NCI-H748 (cell line): ENCODE measurements around the gene HHAT.
A peak's percentile ranks its signal among the peaks of the same experiment; 100 is the strongest.

ENCODE experiments used
- DNase-seq: peaks from one replicate; lab custom pipeline; 2025; ENCODE audit not compliant: unreplicated experiment; lab: John Stamatoyannopoulos, UW

HHAT gene

DNA sequence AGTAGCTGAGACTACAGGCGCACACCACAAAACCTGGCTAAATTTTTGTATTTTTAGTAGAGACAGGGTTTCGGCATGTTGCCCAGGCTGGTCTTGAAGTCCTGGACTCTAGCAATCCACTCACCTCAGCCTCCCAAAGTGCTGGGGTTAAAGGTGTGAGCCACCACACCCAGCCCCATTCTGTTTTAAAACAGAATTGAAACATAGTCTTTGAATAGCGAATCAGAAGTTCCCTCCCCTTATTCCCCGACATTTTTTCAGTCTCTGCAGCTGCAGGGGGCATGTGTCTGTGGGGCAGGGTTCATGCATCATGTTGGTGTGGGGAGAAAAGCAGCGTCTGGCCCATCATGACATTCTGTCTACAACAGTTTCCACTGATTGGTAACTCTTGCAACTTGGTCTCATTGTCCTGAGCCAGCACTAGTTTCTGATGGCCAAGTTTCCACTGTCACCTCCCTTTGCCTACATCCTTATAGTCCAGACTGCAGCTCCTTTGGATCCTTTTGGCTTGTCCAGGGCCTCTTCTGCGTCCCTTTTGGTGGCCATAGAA, 15.6 kb upstream of the HHAT start:
- DNase-seq: no peak

GRCh38 chr1:210313921-210314320, 14.8 kb upstream of the HHAT start:
- no peak for DNase-seq

DNA sequence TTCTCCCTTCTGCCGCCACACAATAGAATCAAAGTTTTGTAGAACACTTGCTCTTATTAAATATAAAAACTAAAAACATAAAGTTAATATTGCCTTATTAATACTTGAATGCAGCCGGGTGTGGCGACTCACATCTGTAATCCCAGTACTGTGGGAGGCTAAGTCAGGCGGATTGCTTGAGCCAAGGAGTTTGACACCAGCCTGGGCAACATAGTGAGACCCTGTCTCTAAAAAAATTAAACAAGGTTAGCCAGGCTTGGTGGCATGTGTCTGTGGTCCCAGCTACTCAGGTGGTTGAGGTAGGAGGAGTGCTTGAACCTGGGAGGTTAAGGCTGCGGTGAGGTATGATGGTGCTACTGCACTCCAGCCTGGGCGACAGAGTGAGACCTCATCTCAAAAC, 13.2 kb upstream of the HHAT start:
- no peak for DNase-seq

GRCh38 chr1:210321131-210321530, 7.6 kb upstream of the HHAT start:
- DNase-seq: no peak

DNA sequence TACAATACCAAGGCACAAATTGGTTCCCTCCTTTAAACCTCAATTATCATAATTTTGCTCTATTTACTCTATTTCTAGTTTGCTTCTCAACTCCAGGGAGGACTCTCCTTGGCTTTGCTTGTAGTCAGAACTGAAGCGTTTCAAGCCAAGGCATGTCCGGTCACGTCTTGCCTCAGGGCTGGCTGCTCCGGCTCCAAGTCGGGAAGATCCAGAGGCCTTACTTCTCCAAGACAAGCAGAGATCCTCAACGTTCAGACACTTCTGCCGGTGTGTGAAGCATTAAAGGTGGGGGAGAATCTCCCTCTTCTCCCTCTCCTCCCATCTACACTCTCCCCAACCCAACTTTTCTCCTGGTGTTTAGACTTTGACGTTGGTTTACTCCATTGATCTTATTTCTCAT, 7.2 kb upstream of the HHAT start:
- no peak for DNase-seq

DNA sequence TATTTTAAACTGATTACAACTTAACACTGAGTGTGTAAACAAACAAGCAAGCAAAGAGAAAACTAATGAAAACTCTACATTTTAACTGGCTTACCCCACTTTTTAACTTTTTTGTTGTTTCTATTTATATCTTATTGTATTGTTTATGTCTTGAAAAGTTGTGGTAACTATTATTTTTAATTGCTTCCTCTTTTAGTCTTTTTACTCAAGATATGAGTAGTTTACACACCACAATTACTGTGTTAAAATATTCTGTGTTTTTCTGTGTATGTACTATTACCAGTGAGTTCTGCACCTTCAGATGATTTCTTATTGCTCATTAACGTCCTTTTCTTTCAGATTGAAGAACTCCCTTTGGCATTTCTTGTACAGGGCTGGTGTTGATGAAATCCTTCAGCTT, 4.7 kb upstream of the HHAT start:
- DNase-seq: no peak

GRCh38 chr1:210325026-210325670, 3.6 kb upstream of the HHAT start:
- DNase-seq: no peak

- DNase-seq: no peak
These were observed 513 bp upstream of the HHAT start for GRCh38 chr1:210328032-210328745.

DNA sequence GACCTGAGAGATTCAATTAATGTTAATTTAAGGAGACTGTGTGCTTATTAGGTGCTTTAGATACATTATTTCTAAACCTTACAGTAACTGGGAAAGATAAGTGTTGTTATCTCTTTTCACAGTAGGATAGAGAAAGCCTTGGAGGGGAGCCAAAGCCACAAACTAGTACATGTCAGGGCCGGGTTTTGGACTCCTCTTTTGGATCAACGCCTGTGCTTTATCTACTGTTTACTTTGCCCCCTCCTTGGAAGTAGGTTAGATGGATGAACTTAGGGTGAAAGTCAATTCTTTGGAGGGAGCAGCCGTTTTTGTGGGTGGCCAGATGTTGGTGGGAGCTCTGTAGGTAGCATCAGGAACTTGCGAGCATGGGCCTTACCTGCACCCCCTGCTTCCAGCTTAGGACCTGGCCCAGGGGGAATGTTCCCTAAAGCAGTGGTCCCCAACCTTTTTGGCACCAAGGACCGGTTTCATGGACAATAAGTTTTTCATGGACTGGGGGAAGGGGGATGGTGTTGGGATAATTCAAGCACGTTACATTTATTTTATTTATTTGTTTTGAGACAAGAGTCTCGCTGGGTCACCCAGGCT, 1.7 kb downstream of the HHAT start:
- DNase-seq: peak; percentile 6

DNA sequence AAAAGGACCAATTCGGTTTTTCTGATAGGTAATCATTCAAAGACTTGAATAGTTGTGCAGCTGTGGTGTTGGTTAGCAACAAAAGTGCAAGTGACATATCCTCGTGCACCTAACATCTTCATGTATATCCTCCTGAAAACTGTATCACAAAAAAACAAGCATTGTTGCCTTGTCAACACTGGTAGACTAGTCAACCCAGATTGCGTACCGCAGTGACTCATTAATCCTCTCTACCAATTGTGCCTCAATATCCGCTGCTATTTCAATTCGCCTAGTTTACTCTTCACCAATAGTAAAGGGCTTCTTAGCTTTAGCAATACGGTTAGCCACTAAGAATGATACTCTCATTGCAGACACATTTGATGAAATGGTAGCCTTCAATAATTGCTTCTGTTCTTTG, 3.5 kb downstream of the HHAT start:
- DNase-seq: no peak

DNA sequence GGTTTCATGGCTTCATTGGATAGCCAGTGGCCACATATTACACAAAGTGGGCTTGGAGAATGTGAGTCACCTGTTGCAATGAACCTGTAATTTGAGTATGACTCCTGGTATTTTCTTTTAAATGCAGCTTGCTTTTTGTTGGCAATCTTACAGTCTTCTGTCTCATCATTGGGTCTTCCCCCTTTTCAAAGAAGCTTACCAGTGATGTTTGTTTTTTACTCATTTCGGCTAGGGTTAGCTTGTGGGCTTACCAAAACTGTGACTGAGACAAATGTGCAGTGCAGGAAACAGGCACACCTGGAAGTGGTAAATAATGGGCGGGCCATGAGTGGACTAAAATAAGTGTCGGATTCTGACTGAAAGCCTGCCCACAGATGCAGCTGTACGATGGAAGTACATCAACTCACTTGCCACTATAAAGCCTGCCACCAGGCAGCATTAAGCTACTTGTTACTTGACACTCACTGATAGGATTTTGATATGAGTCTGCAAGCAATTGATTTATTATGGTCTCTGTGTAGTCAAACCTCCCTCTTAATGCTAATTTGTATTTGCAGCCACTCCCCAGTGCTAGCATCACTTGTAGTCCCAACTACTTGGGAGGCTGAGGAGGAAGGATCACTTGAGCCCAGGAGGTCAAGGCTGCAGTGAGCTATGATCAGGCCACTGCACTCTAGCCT, 4.2 kb downstream of the HHAT start:
- peak; percentile 30 for DNase-seq

GRCh38 chr1:210335001-210335400, 6.3 kb downstream of the HHAT start:
- DNase-seq: no peak

DNA sequence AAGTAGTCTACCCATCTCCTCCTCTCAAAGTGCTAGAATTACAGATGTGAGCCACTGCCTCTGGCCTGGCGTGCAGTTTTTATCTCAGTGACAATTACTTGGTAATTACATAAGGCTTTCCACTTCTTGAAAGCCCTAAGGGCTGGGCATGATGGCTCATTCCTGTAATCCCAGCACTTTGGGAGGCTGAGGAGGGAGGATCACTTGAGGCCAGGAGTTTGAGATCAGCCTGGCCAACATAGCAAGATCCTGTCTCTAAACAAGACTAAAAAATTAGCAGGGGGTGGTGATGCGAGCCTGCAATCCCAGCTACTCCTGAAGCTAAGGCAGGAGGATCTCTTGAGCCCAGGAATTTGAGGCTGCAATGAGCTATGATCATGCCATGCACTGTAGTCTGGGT, 7.7 kb downstream of the HHAT start:
- no peak for DNase-seq

- no peak for DNase-seq
These were observed 10.8 kb downstream of the HHAT start for GRCh38 chr1:210339500-210339899.

- no peak for DNase-seq
These were observed 11.6 kb downstream of the HHAT start for GRCh38 chr1:210340311-210340710.

- DNase-seq: no peak
These were observed 12.1 kb downstream of the HHAT start for GRCh38 chr1:210340841-210341240.

DNA sequence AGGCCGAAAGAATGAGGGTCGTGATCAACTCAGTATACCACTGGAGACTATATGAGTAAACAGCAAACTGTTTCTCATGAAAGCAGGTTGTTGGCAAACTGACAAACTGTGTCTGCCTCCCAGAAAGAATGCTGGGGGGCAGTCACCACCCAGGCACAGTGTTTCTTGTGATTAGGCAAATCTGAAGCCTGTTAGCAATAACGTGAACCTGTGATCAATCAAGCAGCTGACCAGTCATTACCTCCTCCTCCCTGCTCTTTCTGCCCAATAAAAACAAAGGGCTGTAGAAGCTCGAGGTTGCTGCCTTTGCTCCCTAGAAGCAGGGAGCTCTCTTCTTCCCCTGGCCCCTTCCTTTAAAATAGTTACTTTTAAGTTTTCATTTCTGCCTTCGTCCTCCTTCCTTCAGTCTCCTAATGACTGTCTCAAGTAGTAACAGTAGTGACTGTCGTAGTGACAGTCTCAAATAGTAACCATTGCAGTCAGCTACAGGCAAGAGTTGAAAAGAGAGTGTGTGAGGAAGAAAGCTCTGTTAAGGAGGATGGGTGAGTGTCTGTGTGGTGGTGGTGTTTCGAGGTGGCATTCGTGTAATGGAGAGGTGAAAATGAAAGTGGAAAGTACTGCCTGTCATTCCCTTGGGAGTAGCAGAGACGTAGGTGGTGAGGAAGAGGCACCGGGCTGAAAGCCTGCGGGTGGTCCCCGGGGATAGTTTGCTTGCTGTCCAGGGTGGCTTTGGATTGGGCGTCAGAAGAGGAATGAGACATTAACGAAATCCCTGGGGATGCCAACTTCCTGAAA, 14.5 kb downstream of the HHAT start:
- DNase-seq: no peak

DNA sequence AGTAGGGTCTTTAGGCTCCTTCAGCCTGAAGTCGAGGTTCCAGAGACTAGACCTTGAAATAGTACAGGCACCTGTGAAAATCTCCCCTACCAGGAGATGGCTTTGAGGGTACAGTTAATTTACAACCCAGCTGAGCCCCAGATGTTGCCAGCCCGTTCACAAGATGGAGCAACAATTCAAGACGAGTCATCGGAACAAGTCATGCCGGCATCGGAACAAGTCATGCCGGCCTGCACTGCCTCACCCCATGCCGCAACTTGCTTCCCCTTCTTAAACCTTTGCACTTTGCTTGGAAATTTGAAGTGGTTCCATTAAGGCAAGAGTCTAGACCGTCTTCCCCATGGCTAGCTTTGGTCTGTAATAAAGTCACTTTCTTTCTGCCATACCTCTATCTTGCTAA, 16.0 kb downstream of the HHAT start:
- DNase-seq: no peak

GRCh38 chr1:210347112-210347511, 18.4 kb downstream of the HHAT start:
- no peak for DNase-seq

DNA sequence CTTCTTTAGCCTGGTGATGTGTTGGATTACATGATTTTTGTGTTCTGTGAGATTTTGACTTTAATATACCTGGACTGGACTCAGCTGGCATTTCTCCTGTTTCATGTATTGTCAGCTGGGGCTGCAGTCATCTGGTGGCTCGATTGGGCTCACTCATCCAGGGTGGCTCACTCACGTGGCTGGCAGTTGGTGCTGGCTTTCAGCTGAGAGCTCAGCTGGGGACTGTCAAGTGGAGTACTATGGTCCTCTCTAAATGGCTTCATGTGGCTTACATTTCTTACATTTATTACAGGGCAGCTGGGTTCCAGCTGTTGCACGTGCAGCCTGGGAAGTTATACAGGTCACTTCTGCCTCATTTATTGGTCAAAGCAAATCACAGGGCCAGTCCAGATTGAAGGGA, 22.8 kb downstream of the HHAT start:
- no peak for DNase-seq

- DNase-seq: no peak
These were observed 23.9 kb downstream of the HHAT start for GRCh38 chr1:210352575-210352974.
